HepG2 (cell line): Measurements from ENCODE around the gene ATP6V1G2. TPM values are rescaled to one million over a fixed set of nuclear protein-coding genes. Genes with fewer than 3 reads are reported as not detected.

Experiments
- ATAC-seq: fragments of 200-7000 bp; cut with Tn5 transposase; 3 replicates; pipeline ENCODE4 v1.9.1; 2020; ENCODE audit warnings: mild to moderate bottlenecking, moderate library complexity
- BruUV-seq: library from RNA; stranded (reverse); fragments of 400-500 nt; replicated peaks from 2 replicates; lab custom pipeline; 2021; lab: Mats Ljungman, UMichigan
- CTCF ChIA-PET: fragments of 300-600 bp; formaldehyde crosslinking; extraction: SDS; loops from one replicate; lab custom pipeline; 2021; ENCODE audit warnings: low total read pairs, inconsistent platforms, low intra/inter-chr PET ratio; lab: Yijun Ruan, JAX
- POLR2A ChIA-PET: fragments of 350-600 bp; sonication (Branson Sonifier 250); formaldehyde crosslinking; loops from one replicate; lab custom pipeline; 2020; ENCODE audit warnings: antibody characterized with exemption, inconsistent platforms; lab: Yijun Ruan, JAX
- DNase-seq: peaks from one replicate; pipeline ENCODE4 v3.0.0-alpha.2; 2015; ENCODE audit warnings: low spot score
- FAIRE-seq: peaks from 3 replicates; lab custom pipeline; 2011; peaks lifted over from hg19 to GRCh38; lab: Jason Lieb, UNC
- H2AFZ ChIP-seq: one replicate; pipeline ENCODE4 v1.6.1; 2011; ENCODE audit warnings: low read length, inconsistent platforms
- H3K27ac ChIP-seq: fragments of 300-600 bp; 3 replicates; pipeline ENCODE4 v1.8.0; 2011; ENCODE audit warnings: mixed run types, mild to moderate bottlenecking, mixed read lengths, low read length, inconsistent platforms; ENCODE audit not compliant: insufficient read depth; ENCODE audit errors: extremely low read length
- H3K27me3 ChIP-seq, 2 experiments: fragments of 200-600 bp in 1 of 2; 2 replicates in 1 of 2; 3 replicates in 1 of 2; pipeline versions ENCODE4 v1.6.0 to v1.8.0; 2011; ENCODE audit warnings: low read length in 2 of 2, mild to moderate bottlenecking in 2 of 2, moderate library complexity in 2 of 2, inconsistent platforms in 1 of 2; ENCODE audit not compliant: insufficient read depth in 2 of 2, control insufficient read depth in 1 of 2
- H3K36me3 ChIP-seq, 2 experiments: fragments of 200-600 bp in 1 of 2; replicated peaks in 1 of 2; 2 replicates in 1 of 2; 3 replicates in 1 of 2; pipeline versions ENCODE4 v1.5.1 to v1.8.0; 2011; ENCODE audit warnings: low read length in 2 of 2, inconsistent platforms in 1 of 2; ENCODE audit not compliant: insufficient read depth in 2 of 2, control insufficient read depth in 1 of 2
- H3K4me1 ChIP-seq: 2 replicates; pipeline ENCODE4 v1.5.1; 2012; ENCODE audit warnings: low read length, inconsistent platforms; ENCODE audit not compliant: insufficient read depth
- H3K4me2 ChIP-seq: 2 replicates; pipeline ENCODE4 v1.6.0; 2011; ENCODE audit warnings: low read depth, low read length, inconsistent platforms
- H3K4me3 ChIP-seq, 3 experiments: fragments of 200-600 bp in 1 of 3; sonication (generic), shearing (Covaris generic) in 1 of 3; replicated peaks in 1 of 3; 2 replicates each; pipeline ENCODE4 v1.5.1; 2011 to 2016; ENCODE audit warnings: low read length in 3 of 3, inconsistent platforms in 2 of 3, low read depth in 2 of 3, mild to moderate bottlenecking in 2 of 3, control low read depth in 1 of 3, mixed read lengths in 1 of 3; ENCODE audit not compliant: insufficient read depth in 1 of 3
- H3K79me2 ChIP-seq: one replicate; pipeline ENCODE4 v1.6.1; 2011; ENCODE audit warnings: low read length, inconsistent platforms; ENCODE audit not compliant: insufficient read depth
- H3K9ac ChIP-seq: 2 replicates; pipeline ENCODE4 v1.6.0; 2011; ENCODE audit warnings: mild to moderate bottlenecking, low read depth, low read length, inconsistent platforms; ENCODE audit not compliant: insufficient read depth
- H3K9me3 ChIP-seq: 2 replicates; pipeline ENCODE4 v1.5.1; 2012; ENCODE audit warnings: mild to moderate bottlenecking, low read length
- H4K20me1 ChIP-seq: 2 replicates; pipeline ENCODE4 v1.6.0; 2011; ENCODE audit warnings: inconsistent platforms, mild to moderate bottlenecking, low read length, moderate library complexity; ENCODE audit not compliant: insufficient read depth
- CC2D1A ChIP-seq: sonication (generic); formaldehyde crosslinking; IDR thresholded peaks from 2 replicates; pipeline ENCODE4 v1.8.1; 2023; ENCODE audit warnings: mild to moderate bottlenecking, missing genetic modification reagents
- CEBPG ChIP-seq: IDR thresholded peaks from 2 replicates; pipeline ENCODE4 v1.6.1; 2016
- ELF4 ChIP-seq: sonication (generic); formaldehyde crosslinking; IDR thresholded peaks from 2 replicates; pipeline ENCODE4 v1.5.0; 2020; ENCODE audit warnings: missing genetic modification reagents, mild to moderate bottlenecking, moderate library complexity, borderline replicate concordance
- FLYWCH1 ChIP-seq: sonication (generic); formaldehyde crosslinking; IDR thresholded peaks from 2 replicates; pipeline ENCODE4 v1.8.1; 2023; ENCODE audit warnings: mild to moderate bottlenecking, missing genetic modification reagents
- FOXM1 ChIP-seq: sonication (generic); formaldehyde crosslinking; IDR thresholded peaks from 2 replicates; pipeline ENCODE4 v1.5.0; 2020; ENCODE audit warnings: missing genetic modification reagents
- GFI1 ChIP-seq: sonication (generic); formaldehyde crosslinking; IDR thresholded peaks from 2 replicates; pipeline ENCODE4 v1.5.0; 2020; ENCODE audit warnings: missing genetic modification reagents, mild to moderate bottlenecking, borderline replicate concordance
- HNF4A ChIP-seq: sonication (generic); formaldehyde crosslinking; IDR thresholded peaks from 2 replicates; pipeline ENCODE4 v1.4.0; 2020; ENCODE audit warnings: missing genetic modification reagents
- MEIS2 ChIP-seq: sonication (generic); formaldehyde crosslinking; IDR thresholded peaks from 2 replicates; pipeline ENCODE4 v1.9.0; 2021; ENCODE audit warnings: mild to moderate bottlenecking, missing genetic modification reagents
- RBM22 ChIP-seq: fragments of 200-400 bp; formaldehyde crosslinking; optimal IDR thresholded peaks from 2 replicates; pipeline ENCODE3; 2017; ENCODE audit warnings: mild to moderate bottlenecking, low read length, moderate library complexity
- RXRB ChIP-seq: IDR thresholded peaks from 2 replicates; pipeline ENCODE4 v1.6.1; 2016; ENCODE audit warnings: borderline replicate concordance, missing genetic modification reagents, missing compliant biosample characterization
- ZNF282 ChIP-seq: fragments of 450-650 bp; IDR thresholded peaks from 2 replicates; pipeline ENCODE4 v1.6.1; 2018; ENCODE audit not compliant: partially characterized antibody
- ZNF768 ChIP-seq: sonication (generic); formaldehyde crosslinking; IDR thresholded peaks from 2 replicates; pipeline ENCODE4 v1.4.0; 2020; ENCODE audit warnings: missing genetic modification reagents
- ZNF776 ChIP-seq: sonication (generic); formaldehyde crosslinking; IDR thresholded peaks from 2 replicates; pipeline ENCODE4 v1.4.0; 2020; ENCODE audit warnings: mild to moderate bottlenecking, missing genetic modification reagents
- WGBS: methylation state at CpG from one replicate; pipeline ENCODE4 v1.1.6; 2017; ENCODE audit warnings: low lambda C conversion rate; 5-methylcytosine and 5-hydroxymethylcytosine counted together
- in situ Hi-C: cut with HindIII; loops from 2 replicates; pipeline ENCODE4 v1.10.0; 2017; ENCODE audit warnings: low pct_unique_long_range_greater_than_20kb; ENCODE audit not compliant: extremely low pct_ligation_motif_present
- intact Hi-C: fragments of 100-400 bp; cut with micrococcal nuclease; formaldehyde crosslinking; loops from one replicate; pipeline ENCODE4 v1.10.0; 2022; ENCODE audit not compliant: unreplicated experiment
- polyA plus RNA-seq, 8 experiments: library from polyadenylated mRNA; depleted of rRNA in 3 of 8; stranded (reverse) in 7 of 8; unstranded in 1 of 8; fragments of >200 nt; fragmentation: Illumina TruSeq in 4 of 8; extraction: Trizol in 4 of 8; gene quantifications; 2 replicates each; pipeline versions ENCODE4 v1.2.1 to v1.2.3, GENCODE V29; 2011 to 2016; ENCODE audit warnings: low read depth in 4 of 8, missing spikeins in 1 of 8, mixed read lengths in 1 of 8; ENCODE audit not compliant: insufficient read depth in 1 of 8
- total RNA-seq, 5 experiments: library from RNA; depleted of rRNA; stranded (reverse); fragments of >200 nt; fragmentation: Illumina TruSeq; extraction: Trizol; gene quantifications; 2 replicates each; pipeline ENCODE4 v1.2.3, GENCODE V29; 2016; ENCODE audit warnings: low read depth in 1 of 5
- TF ChIP-seq, protein P1 (sequence below): sonication (generic); formaldehyde crosslinking; IDR thresholded peaks from 2 replicates; pipeline ENCODE4 v1.8.0; 2022; ENCODE audit warnings: missing genetic modification reagents, low read depth, mild to moderate bottlenecking, borderline replicate concordance
- TF ChIP-seq, protein P2 (sequence below): sonication (generic); formaldehyde crosslinking; IDR thresholded peaks from 2 replicates; pipeline ENCODE4 v1.8.0; 2022; ENCODE audit warnings: mild to moderate bottlenecking, missing genetic modification reagents
- TF ChIP-seq, protein P3 (sequence below): IDR thresholded peaks from 2 replicates; pipeline ENCODE4 v1.6.1; 2016; ENCODE audit warnings: mild to moderate bottlenecking, missing biosample characterization, missing genetic modification reagents
- TF ChIP-seq, protein P4 (sequence below): sonication (generic); formaldehyde crosslinking; IDR thresholded peaks from 2 replicates; pipeline ENCODE4 v1.5.0; 2020; ENCODE audit warnings: missing genetic modification reagents, mild to moderate bottlenecking, borderline replicate concordance
- TF ChIP-seq, protein P5 (sequence below): sonication (generic); formaldehyde crosslinking; IDR thresholded peaks from 2 replicates; pipeline ENCODE4 v1.4.0; 2020; ENCODE audit warnings: missing genetic modification reagents, low read depth, mild to moderate bottlenecking, borderline replicate concordance

The ATP6V1G2 gene
- total and polyA plus RNA-seq, 2 of the 13 experiments (the other 11 are each of a cell fraction or from before 2014, with no cell fraction given), result 0.27 to 0.83 TPM

DNA sequence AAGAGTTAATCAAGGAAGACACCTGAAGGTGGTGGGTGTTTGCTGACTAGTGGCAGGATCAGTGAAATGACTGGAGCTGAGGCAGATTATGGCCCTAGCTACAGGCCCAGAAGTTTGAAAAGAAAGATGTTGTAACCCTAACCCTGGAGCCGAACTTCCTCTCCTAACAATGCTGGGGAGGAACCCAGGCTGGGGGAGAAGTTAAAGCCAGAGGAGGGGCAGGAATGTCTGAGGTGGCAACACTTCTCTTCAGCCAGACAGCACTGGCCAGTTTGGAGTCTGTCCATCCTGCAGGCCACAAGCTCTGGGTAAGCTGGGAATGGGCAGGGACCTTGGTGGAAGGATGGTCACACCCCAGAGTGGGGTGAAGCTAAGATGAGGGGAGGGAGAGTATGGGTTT is 39.6 kb upstream of the ATP6V1G2 start, which contains the start of gene LST1:
Gene LST1 (plus strand): TSS at position 270 of the 400 bp plus-strand sequence. CDS start 1,023 bp downstream, outside the sequence.
- Histone ChIP-seq H2AFZ (no peak within 1 kb of the TSS), H3K9me3 (no peaks in the 10 kb centered on the region), H3K4me2 (no peak within 1 kb of the TSS), H3K4me3 (no peak within 1 kb of the TSS), H3K27ac (no peak within 1 kb of the TSS), H3K36me3 (no peaks in the 10 kb centered on the region), H3K9ac (no peak within 1 kb of the TSS), H4K20me1 (no peaks in the 10 kb centered on the region), H3K79me2 (no peaks in the 10 kb centered on the region), H3K27me3 (peaks cover 11 to 53% of the 10 kb centered on the region in 2 experiments), H3K4me1 (peaks cover 17% of the 10 kb centered on the region)
- ChIA-PET POLR2A (no interaction called here), CTCF (no interaction called here)
- in situ Hi-C loops (loop anchor here (5.0 kb wide), 1 partner anchor 94 kb away; no protein-coding TSS in a partner anchor), intact Hi-C loops (loop anchor here (5.0 kb wide), 1 partner anchor 1139 kb away; no protein-coding TSS in a partner anchor)
- FAIRE-seq (no peak), ATAC-seq (no peak), DNase-seq (no peak)
- 18% methylated on average over 1 of the region's 1 CpG for WGBS
- BruUV-seq, result no TSS peak
- no peak for TF ChIP-seq CC2D1A (CRISPR knock-in tag)
- TF ChIP-seq ZNF282, result no peak
- TF ChIP-seq FLYWCH1, result no peak
- no peak for TF ChIP-seq ZNF776 (CRISPR knock-in tag)
- TF ChIP-seq, protein P1, sequence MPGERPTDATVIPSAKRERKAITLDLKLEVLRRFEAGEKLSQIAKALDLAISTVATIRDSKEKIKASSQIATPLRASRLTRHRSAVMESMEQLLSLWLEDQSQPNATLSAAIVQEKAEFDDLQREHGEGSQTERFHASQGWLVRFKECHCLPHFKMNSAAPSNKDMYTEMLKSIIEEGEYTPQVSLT, result no peak
- TF ChIP-seq FOXM1, result no peak
- TF ChIP-seq ELF4 (CRISPR knock-in tag), result no peak
- no peak for TF ChIP-seq RBM22
- no peak for TF ChIP-seq ZNF768 (CRISPR knock-in tag)
- no peak for TF ChIP-seq GFI1
- TF ChIP-seq, protein P2, sequence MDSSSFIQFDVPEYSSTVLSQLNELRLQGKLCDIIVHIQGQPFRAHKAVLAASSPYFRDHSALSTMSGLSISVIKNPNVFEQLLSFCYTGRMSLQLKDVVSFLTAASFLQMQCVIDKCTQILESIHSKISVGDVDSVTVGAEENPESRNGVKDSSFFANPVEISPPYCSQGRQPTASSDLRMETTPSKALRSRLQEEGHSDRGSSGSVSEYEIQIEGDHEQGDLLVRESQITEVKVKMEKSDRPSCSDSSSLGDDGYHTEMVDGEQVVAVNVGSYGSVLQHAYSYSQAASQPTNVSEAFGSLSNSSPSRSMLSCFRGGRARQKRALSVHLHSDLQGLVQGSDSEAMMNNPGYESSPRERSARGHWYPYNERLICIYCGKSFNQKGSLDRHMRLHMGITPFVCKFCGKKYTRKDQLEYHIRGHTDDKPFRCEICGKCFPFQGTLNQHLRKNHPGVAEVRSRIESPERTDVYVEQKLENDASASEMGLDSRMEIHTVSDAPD (CRISPR knock-in tag), result no peak
- TF ChIP-seq, protein P3, sequence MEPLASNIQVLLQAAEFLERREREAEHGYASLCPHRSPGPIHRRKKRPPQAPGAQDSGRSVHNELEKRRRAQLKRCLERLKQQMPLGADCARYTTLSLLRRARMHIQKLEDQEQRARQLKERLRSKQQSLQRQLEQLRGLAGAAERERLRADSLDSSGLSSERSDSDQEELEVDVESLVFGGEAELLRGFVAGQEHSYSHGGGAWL (CRISPR knock-in tag), result no peak
- no peak for TF ChIP-seq CEBPG (CRISPR knock-in tag)
- TF ChIP-seq, protein P4, sequence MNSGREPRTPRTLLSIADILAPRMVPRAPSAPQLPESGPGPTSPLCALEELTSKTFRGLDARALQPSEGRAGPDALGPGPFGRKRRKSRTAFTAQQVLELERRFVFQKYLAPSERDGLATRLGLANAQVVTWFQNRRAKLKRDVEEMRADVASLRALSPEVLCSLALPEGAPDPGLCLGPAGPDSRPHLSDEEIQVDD (CRISPR knock-in tag), result no peak
- TF ChIP-seq RXRB (CRISPR knock-in tag), result no peak
- TF ChIP-seq, protein P5, sequence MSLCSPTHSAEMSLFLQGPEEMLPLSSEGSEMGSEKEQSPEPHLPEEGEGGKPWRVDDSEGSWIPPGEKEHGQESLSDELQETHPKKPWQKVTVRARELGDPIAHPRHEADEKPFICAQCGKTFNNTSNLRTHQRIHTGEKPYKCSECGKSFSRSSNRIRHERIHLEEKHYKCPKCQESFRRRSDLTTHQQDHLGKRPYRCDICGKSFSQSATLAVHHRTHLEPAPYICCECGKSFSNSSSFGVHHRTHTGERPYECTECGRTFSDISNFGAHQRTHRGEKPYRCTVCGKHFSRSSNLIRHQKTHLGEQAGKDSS, result no peak
- no peak for TF ChIP-seq HNF4A (CRISPR knock-in tag)
- no peak for TF ChIP-seq MEIS2 (CRISPR knock-in tag)
